ENCODE results near the gene ARHGAP33. TPM values are rescaled to one million over a fixed set of nuclear protein-coding genes. Genes with fewer than 3 reads are reported as not detected.

ARHGAP33 gene
- total and polyA plus RNA-seq, 2 donors (not counting 3 experiments of a cell fraction or from before 2014, with no cell fraction given): 11.0 to 18.4 TPM

DNA sequence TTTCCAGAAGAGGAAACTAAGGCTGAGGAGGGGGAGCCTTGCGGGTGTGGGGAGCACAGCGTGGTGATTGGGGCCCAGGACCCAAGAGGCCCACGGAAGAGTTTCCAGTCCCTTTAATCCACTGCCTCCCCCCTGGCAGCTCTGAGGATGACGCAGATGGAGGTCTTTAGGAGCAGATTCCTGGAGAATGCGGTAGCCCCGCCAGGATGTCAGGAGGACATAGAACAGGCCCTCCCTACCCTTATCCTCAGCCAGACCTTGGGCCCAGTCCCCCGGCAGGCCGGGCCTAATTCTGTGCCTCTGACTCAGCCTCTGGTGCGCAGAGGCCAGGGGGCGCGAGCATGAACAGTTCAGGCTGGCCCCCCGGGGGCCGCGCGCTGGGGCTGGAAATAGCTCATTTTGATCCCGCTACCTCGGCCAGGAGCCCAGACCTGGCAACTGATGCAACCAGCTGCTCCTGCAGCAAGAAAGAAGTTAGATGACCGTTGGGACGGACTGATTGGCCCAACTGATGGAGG lies 18.1 kb upstream of the ARHGAP33 start:
- FAIRE-seq (no peak), DNase-seq (ENCODE audit: low read depth, low spot score) (peak; percentile 62)
- H3K36me3 ChIP-seq (ENCODE audit: control insufficient read depth in 2 of 2, extremely low read depth in 1 of 2, insufficient read depth in 2 of 2, low read length in 2 of 2): peaks cover 0 to 15% of the 10 kb centered on the region in 2 experiments
- ChIA-PET CTCF (interaction anchor here (0.8 to 0.9 kb wide), 3 partner anchors 9 to 17 kb away, joined by 3 to 4 read pairs (median 3); partner anchors contain the start of gene LIN37), POLR2A (interaction anchor here (0.9 to 1.0 kb wide), 2 partner anchors 9 to 17 kb away, joined by 3 to 5 read pairs; partner anchors contain the start of gene LIN37)
- peak overlapping the region; percentile 56 for H3K9ac ChIP-seq (replicated peaks; ENCODE audit: extremely low read depth, insufficient read depth, low read length)
- H3K9me1 ChIP-seq (replicated peaks; ENCODE audit: control insufficient read depth, extremely low read depth, insufficient read depth, low read length): no peaks in the 10 kb centered on the region
- no TSS peak for BruUV-seq (replicated peaks)
- no peaks in the 10 kb centered on the region for H3K9me3 ChIP-seq (replicated peaks; ENCODE audit: control insufficient read depth, insufficient read depth, low read length)
- dilution Hi-C loops (cut with MboI; ENCODE audit: extremely low pct_ligation_motif_present, low sequenced_read_pairs) (no loop called here), intact Hi-C loops (cut with micrococcal nuclease) (loop anchor here (1.0 to 5.0 kb wide), 2 partner anchors 9 to 110 kb away; partner anchors contain the start of genes COX6B1 and LIN37)
- TF ChIP-seq GATA2 (IDR thresholded peaks at IDR 0.05; ENCODE audit: insufficient read depth, insufficient read length, low read depth, low read length) (no peak), FOS (IDR thresholded peaks at IDR 0.05; ENCODE audit: borderline replicate concordance, insufficient read depth, low read length) (peak; percentile 22), POLR2A (IDR thresholded peaks at IDR 0.05; ENCODE audit: low read depth, low read length) (peak; percentile 44), POLR2AphosphoS5 (IDR thresholded peaks at IDR 0.05; ENCODE audit: insufficient read depth, low read depth, low read length) (peak; percentile 14)
- peaks cover 22% of the 10 kb centered on the region for H3K4me1 ChIP-seq (ENCODE audit: control insufficient read depth, extremely low read depth, insufficient read depth, low read length)
- peaks cover 14% of the 10 kb centered on the region for H3K79me2 ChIP-seq (ENCODE audit: control insufficient read depth, insufficient read depth, low read length)
- H3K4me3 ChIP-seq (replicated peaks in 1 of 3; ENCODE audit: insufficient read depth in 1 of 3, low read depth in 1 of 3, low read length in 3 of 3): peak overlapping the region in 2 of 3 experiments; percentile 16 to 27
- H2AFZ ChIP-seq (ENCODE audit: low read depth, low read length): peak overlapping the region; percentile 45
- no peaks in the 10 kb centered on the region for H4K20me1 ChIP-seq (replicated peaks; ENCODE audit: control insufficient read depth, extremely low read depth, insufficient read depth, low read length)
- peak overlapping the region; percentile 45 for H3K4me2 ChIP-seq (ENCODE audit: insufficient read depth, low read length)
- no peaks in the 10 kb centered on the region for H3K27me3 ChIP-seq (ENCODE audit: control insufficient read depth in 2 of 2, insufficient read depth in 2 of 2, low read length in 2 of 2)
- peak overlapping the region; percentile 78 for H3K27ac ChIP-seq (ENCODE audit: insufficient read depth, low read depth, low read length)

DNA sequence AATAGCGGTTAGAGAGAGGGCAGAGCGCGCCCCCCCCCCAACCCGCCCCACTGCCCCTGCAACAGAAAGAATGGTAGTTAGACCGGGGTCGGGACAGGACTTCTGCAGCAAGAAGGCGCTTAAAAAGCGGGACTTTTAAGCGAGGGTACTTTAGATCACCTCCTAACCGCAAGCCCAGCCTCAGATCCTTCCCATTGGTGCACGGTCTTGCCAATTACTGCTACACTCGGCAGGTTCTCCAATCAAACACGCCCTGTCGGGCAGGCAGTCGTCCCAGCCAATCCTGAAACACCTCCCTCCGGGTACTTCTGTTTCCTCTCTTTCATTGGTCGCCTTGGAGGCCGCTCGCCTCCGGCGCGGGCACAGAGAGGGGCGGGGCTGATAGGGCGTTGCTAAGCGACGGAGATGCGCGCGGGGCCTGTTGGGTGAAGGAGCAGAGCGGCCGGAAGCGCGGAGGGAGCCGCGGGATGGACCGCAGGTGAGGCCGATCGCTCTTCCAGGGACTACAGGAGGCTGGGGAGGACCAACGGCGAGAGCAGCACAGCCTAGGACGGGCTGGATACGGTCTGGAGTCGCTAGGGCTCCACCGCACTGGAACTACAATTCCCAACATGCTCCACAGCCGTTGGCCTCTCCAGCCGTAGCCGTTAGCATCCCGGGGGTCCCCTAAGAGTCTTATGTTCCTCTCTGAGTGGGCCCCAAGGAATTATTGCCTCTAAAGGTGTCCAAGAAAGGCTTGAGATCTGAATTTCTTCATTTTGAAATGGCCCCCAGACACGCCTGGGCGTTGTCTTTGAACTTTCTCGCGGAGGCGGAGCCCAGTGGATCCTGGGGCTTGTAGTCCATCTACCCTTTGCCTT lies 17.4 kb upstream of the ARHGAP33 start, which contains the start of gene PROSER3:
PROSER3 (plus strand) TSS at position 428 of the 860 bp plus-strand sequence; CDS start at position 468, 40 bp downstream.
- Histone ChIP-seq H3K36me3 (ENCODE audit: control insufficient read depth in 2 of 2, extremely low read depth in 1 of 2, insufficient read depth in 2 of 2, low read length in 2 of 2) (peaks cover 0 to 11% of the 10 kb centered on the region in 2 experiments), H3K79me2 (ENCODE audit: control insufficient read depth, insufficient read depth, low read length) (peaks cover 14% of the 10 kb centered on the region), H3K9me3 (replicated peaks; ENCODE audit: control insufficient read depth, insufficient read depth, low read length) (no peaks in the 10 kb centered on the region), H3K27ac (ENCODE audit: insufficient read depth, low read depth, low read length) (peak within 1 kb of the TSS; percentile 84), H3K4me3 (replicated peaks in 1 of 3; ENCODE audit: insufficient read depth in 1 of 3, low read depth in 1 of 3, low read length in 3 of 3) (peak within 1 kb of the TSS; percentile 59 to 89 (median 82)), H3K4me1 (ENCODE audit: control insufficient read depth, extremely low read depth, insufficient read depth, low read length) (peaks cover 22% of the 10 kb centered on the region), H2AFZ (ENCODE audit: low read depth, low read length) (peak within 1 kb of the TSS; percentile 71), H3K9ac (replicated peaks; ENCODE audit: extremely low read depth, insufficient read depth, low read length) (peak within 1 kb of the TSS; percentile 90), H4K20me1 (replicated peaks; ENCODE audit: control insufficient read depth, extremely low read depth, insufficient read depth, low read length) (no peaks in the 10 kb centered on the region), H3K4me2 (ENCODE audit: insufficient read depth, low read length) (peak within 1 kb of the TSS; percentile 75), H3K27me3 (ENCODE audit: control insufficient read depth in 2 of 2, insufficient read depth in 2 of 2, low read length in 2 of 2) (no peaks in the 10 kb centered on the region), H3K9me1 (replicated peaks; ENCODE audit: control insufficient read depth, extremely low read depth, insufficient read depth, low read length) (no peaks in the 10 kb centered on the region)
- ChIA-PET CTCF (interaction anchor here (0.8 to 0.9 kb wide), 3 partner anchors 10 to 18 kb away, joined by 3 to 4 read pairs (median 3); partner anchors contain the start of gene LIN37), POLR2A (interaction anchor here (0.9 to 1.0 kb wide), 2 partner anchors 10 to 17 kb away, joined by 3 to 5 read pairs; partner anchors contain the start of gene LIN37)
- peak; percentile 99 for DNase-seq (ENCODE audit: low read depth, low spot score)
- FAIRE-seq: peak; percentile 99
- dilution Hi-C loops (cut with MboI; ENCODE audit: extremely low pct_ligation_motif_present, low sequenced_read_pairs): no loop called here
- BruUV-seq (replicated peaks): TSS peak; percentile 59
- intact Hi-C loops (cut with micrococcal nuclease): loop anchor here (1.0 to 5.0 kb wide), 6 partner anchors 10 to 296 kb away; partner anchors contain the start of genes ARHGAP33, COX6B1, LIN37 and PSENEN
- TF ChIP-seq FOS (IDR thresholded peaks at IDR 0.05; ENCODE audit: borderline replicate concordance, insufficient read depth, low read length) (no peak), GATA2 (IDR thresholded peaks at IDR 0.05; ENCODE audit: insufficient read depth, insufficient read length, low read depth, low read length) (no peak), POLR2A (IDR thresholded peaks at IDR 0.05; ENCODE audit: low read depth, low read length) (peak; percentile 29), EZH2 (IDR thresholded peaks at IDR 0.05; ENCODE audit: borderline replicate concordance, low read depth, low read length, severe bottlenecking) (no peak), JUN (IDR thresholded peaks at IDR 0.05; ENCODE audit: borderline replicate concordance, insufficient read depth, insufficient read length, low read depth) (no peak), POLR2AphosphoS5 (IDR thresholded peaks at IDR 0.05; ENCODE audit: insufficient read depth, low read depth, low read length) (peak; percentile 75), MYC (IDR thresholded peaks at IDR 0.05; ENCODE audit: low read depth, low read length) (no peak)
- TF ChIP-seq, protein P1, sequence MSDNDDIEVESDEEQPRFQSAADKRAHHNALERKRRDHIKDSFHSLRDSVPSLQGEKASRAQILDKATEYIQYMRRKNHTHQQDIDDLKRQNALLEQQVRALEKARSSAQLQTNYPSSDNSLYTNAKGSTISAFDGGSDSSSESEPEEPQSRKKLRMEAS (IDR thresholded peaks at IDR 0.05; ENCODE audit: insufficient read depth, insufficient read length): no peak
- TF ChIP-seq, protein P2, sequence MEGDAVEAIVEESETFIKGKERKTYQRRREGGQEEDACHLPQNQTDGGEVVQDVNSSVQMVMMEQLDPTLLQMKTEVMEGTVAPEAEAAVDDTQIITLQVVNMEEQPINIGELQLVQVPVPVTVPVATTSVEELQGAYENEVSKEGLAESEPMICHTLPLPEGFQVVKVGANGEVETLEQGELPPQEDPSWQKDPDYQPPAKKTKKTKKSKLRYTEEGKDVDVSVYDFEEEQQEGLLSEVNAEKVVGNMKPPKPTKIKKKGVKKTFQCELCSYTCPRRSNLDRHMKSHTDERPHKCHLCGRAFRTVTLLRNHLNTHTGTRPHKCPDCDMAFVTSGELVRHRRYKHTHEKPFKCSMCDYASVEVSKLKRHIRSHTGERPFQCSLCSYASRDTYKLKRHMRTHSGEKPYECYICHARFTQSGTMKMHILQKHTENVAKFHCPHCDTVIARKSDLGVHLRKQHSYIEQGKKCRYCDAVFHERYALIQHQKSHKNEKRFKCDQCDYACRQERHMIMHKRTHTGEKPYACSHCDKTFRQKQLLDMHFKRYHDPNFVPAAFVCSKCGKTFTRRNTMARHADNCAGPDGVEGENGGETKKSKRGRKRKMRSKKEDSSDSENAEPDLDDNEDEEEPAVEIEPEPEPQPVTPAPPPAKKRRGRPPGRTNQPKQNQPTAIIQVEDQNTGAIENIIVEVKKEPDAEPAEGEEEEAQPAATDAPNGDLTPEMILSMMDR (IDR thresholded peaks at IDR 0.05; ENCODE audit: extremely low read depth in 1 of 2, insufficient read depth in 1 of 2, low read depth in 1 of 2, low read length in 2 of 2): no peak

Measured in endothelial cell of umbilical vein (primary cell).